ENCODE results near the gene KLHDC8A. TPM values are rescaled to one million over a fixed set of nuclear protein-coding genes. Genes with fewer than 3 reads are reported as not detected.

Gene KLHDC8A
- total RNA-seq, 2 donors from 2014 or later = not detected

DNA sequence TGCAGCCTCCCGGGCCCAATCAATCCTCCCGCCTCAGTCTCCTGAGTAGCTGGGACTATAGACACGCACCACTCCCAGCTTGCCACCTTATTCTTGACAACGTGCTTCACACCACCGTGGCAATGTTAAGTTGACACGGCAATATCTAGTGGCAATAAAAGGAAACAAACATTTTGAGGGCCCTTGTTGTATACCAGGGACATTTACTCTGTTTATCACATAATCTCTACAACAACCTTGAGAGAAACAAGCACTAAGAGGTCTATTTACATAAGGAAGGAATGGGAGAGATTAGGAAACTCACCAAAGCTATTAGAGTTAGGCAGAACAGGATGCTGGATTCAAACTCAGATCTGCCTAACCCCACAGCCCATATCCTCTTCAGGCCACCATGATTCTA lies 3.1 kb downstream of the KLHDC8A start:
- DNase-seq (ENCODE audit: low spot score in 2 of 2) (no peak), ATAC-seq (no peak)
- Mint-ChIP-seq H3K36me3 (no peaks in the 10 kb centered on the region), H3K27ac (no peak overlapping the region), H3K9me3 (no peaks in the 10 kb centered on the region)

DNA sequence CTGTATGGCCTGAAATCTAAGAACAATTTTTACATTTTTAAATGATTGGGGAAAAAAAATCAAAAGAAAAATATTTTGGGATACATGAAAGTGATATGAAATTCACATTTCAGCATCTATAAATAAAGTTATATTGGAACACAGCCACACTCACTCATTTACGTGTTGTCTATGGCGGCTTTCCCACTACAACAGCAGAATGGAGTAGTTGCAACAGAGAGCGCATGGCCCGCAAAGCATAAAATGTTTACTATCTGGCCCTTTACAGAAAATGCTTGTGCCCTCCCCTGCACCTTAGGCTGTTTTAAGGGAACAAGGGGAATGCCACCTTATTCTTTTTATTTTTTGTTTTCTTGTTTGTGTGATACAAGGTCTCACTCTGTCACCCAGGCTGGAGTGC lies 3.5 kb downstream of the KLHDC8A start:
- no peak overlapping the region for H3K27ac Mint-ChIP-seq
- H3K36me3 Mint-ChIP-seq = no peaks in the 10 kb centered on the region
- no peak for ATAC-seq
- no peaks in the 10 kb centered on the region for H3K9me3 Mint-ChIP-seq
- no peak for DNase-seq (ENCODE audit: low spot score in 2 of 2)

GRCh38 chr1:205351984-205352713 lies 4.6 kb downstream of the KLHDC8A start:
- DNase-seq (ENCODE audit: low spot score in 2 of 2) (no peak), ATAC-seq (no peak)
- H3K27ac Mint-ChIP-seq = no peak overlapping the region
- H3K36me3 Mint-ChIP-seq = no peaks in the 10 kb centered on the region
- H3K9me3 Mint-ChIP-seq = no peaks in the 10 kb centered on the region

DNA sequence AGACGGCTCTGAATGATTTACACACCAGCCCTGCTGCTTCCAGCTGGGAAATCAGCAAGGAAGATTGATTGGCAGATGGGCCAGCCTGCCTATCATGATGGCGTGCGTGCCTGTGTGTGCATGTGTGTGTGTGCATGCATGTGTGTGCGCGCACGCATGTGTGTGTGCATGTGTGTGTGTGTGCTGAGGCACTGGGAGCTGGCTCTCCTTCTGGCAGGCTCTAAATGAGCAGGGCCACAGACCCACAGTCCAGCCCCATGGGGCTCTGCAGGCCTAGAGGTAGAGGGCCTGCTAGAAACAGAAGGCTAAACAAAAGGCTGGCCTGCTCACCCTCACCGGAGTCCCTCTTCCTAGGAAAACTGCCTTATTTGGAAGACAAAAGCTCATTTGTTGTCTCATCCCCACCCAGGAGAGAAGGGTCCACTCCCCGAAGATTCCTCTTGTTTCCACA lies 6.0 kb downstream of the KLHDC8A start:
- Mint-ChIP-seq H3K36me3 (no peaks in the 10 kb centered on the region), H3K27ac (no peak overlapping the region), H3K9me3 (no peaks in the 10 kb centered on the region)
- ATAC-seq (no peak), DNase-seq (ENCODE audit: low spot score in 2 of 2) (no peak)

DNA sequence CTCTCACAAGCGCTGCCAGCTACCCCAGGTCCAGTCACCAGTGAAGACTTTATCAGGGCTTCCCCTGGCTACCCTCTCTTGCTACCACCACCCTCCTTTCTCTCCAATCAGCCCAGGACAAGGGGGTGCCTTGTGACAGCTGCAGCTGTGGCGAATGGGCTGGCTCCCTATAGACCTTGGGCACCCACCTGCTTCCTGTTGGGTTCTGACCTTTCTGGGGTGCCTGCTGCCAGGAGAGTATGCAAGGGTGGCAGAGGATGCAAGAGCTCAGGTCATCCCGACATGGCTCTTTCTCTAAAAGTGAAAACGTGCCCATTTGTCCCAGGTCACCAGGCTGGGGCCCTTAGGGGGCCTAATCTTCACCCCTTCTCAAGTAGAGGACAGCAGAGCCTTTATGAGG lies 6.6 kb downstream of the KLHDC8A start:
- Mint-ChIP-seq H3K36me3 (no peaks in the 10 kb centered on the region), H3K27ac (no peak overlapping the region), H3K9me3 (no peaks in the 10 kb centered on the region)
- no peak for ATAC-seq
- no peak for DNase-seq (ENCODE audit: low spot score in 2 of 2)

GRCh38 chr1:205348554-205349487 lies 7.9 kb downstream of the KLHDC8A start:
- Mint-ChIP-seq H3K9me3 (no peaks in the 10 kb centered on the region), H3K27ac (no peak overlapping the region), H3K36me3 (no peaks in the 10 kb centered on the region)
- ATAC-seq = no peak
- no peak for DNase-seq (ENCODE audit: low spot score in 2 of 2)

DNA sequence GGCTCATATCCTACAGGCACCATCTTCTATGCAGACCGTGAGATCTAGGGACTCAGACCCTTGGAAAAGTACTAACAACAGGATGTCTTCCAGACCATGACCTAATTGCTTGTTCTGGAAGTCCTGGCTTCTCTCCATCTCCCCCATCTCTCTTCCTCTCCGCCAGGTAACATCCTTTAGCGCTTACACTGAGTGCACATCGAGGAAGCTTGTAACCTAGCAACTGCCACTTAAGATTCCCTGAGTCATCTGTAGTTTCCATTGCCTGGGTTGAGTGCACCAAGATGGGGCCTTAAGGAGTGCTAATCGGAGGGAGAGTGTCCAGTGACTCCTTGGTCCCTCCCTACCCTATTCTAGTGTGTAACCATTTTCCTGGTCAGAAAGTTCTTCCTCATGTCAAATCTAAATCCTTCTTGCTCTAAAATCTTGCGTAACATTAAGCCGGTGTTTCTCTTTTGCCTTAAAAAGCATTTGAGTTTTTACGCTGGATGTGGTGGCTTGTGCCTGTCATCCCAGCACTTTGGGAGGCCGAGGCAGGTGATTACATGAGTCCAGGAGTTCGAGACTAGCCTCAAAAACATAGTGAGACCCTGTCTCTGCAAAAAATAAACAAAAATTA lies 9.7 kb downstream of the KLHDC8A start:
- no peak for DNase-seq (ENCODE audit: low spot score in 2 of 2)
- Mint-ChIP-seq H3K36me3 (no peaks in the 10 kb centered on the region), H3K27ac (no peak overlapping the region), H3K9me3 (no peaks in the 10 kb centered on the region)
- ATAC-seq = peak in 1 of 2 donors; percentile 40

DNA sequence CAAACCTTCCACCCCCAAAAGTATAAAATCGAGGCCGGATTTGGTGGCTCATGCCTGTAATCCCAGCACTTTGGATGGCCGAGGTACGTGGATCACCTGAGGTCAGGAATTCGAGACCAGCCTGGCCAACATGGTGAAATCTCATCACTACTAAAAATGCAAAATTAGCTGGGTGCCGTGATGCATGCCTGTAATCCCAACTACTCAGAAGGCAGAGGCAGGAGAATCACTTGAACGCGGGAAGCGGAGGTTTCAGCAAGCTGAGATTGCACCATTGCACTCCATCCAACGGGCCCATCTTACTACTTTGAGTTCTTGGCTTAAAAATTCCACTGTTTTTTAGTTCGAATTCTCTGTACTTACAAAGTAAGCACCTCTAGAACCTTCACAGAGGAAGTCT lies 11.0 kb downstream of the KLHDC8A start:
- DNase-seq (ENCODE audit: low spot score in 2 of 2) = no peak
- no peak for ATAC-seq
- Mint-ChIP-seq H3K27ac (no peak overlapping the region), H3K9me3 (no peaks in the 10 kb centered on the region), H3K36me3 (no peaks in the 10 kb centered on the region)

DNA sequence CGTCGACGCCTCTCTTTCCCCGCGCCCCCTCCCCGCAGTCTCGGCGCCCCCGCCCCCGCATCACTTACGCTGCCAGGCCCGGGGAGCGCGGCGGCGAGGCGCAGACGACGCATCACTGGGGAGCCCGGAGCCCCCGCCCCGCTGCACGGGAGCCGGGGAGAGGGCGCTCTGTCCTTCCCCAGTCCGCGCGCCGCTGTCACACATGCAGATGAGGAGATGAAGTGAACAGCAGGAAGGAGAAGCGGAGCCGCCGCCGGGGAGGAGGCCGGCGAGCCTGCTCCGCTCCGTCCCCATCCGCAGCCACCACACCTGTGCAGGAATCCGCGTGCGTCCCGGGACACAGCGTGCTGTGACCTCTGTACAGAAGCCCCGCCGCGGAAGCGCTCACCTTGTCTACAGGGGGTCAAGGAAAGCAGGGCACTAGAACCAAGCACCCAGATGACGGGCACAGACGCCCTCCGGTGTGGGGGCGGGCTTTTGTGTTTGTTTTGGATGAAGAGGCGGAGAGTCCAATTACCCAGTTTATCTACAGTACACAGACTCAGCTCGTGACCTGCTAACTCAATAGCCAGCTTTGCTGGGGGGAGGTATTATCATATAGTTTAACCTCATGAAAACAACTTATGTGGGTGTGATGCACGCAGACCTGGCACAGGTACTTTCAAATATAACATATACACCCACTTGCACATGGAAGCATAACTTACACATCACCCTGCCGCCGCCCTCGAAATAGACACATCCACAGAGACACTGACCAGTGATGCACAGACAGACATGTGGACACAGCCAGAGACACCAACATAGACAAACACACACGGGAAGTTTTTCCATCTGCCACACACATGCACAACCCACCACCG lies 12.4 kb downstream of the KLHDC8A start:
- no peaks in the 10 kb centered on the region for H3K36me3 Mint-ChIP-seq
- DNase-seq (ENCODE audit: low spot score in 2 of 2) (peak; percentile 46 to 61), ATAC-seq (peak; percentile 78 to 83)
- no peaks in the 10 kb centered on the region for H3K9me3 Mint-ChIP-seq
- H3K27ac Mint-ChIP-seq = no peak overlapping the region

- no peaks in the 10 kb centered on the region for H3K9me3 Mint-ChIP-seq
- no peak for DNase-seq (ENCODE audit: low spot score in 2 of 2)
- H3K27ac Mint-ChIP-seq = no peak overlapping the region
Observed at GRCh38 chr1:205343431-205344065, 13.2 kb downstream of the KLHDC8A start.

DNA sequence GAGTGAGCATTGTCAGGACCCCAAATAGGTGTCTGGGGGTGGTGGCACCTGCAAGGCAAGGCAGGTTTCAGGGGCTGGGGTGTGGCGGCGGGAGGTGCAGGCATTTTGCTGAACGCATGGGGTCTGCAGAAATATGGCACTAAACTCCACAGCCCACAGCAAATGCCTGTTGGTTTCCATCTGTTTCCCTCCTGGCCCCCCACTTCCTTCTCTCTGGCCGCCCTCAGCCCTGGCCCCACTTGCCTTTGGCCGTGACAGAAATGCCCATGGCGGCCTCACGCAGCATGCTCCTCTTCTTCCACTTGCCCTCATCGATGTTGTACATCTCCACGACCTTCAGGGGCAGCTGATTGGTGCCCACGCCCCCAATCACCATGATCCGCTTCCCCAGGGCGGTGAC lies 13.7 kb downstream of the KLHDC8A start:
- DNase-seq (ENCODE audit: low spot score in 2 of 2) = no peak

More at GRCh38 chr1:205343431-205344065, 13.2 kb downstream of the KLHDC8A start:
- peak; percentile 10 to 27 for ATAC-seq
- H3K36me3 Mint-ChIP-seq = no peaks in the 10 kb centered on the region

GRCh38 chr1:205340676-205341075 lies 16.0 kb downstream of the KLHDC8A start:
- DNase-seq (ENCODE audit: low spot score in 2 of 2) (no peak), ATAC-seq (no peak)
- Mint-ChIP-seq H3K27ac (no peak overlapping the region), H3K9me3 (no peaks in the 10 kb centered on the region), H3K36me3 (no peaks in the 10 kb centered on the region)

More for the DNA sequence above, 13.7 kb downstream of the KLHDC8A start:
- no peaks in the 10 kb centered on the region for H3K36me3 Mint-ChIP-seq
- H3K27ac Mint-ChIP-seq = no peak overlapping the region
- no peaks in the 10 kb centered on the region for H3K9me3 Mint-ChIP-seq
- ATAC-seq = no peak

DNA sequence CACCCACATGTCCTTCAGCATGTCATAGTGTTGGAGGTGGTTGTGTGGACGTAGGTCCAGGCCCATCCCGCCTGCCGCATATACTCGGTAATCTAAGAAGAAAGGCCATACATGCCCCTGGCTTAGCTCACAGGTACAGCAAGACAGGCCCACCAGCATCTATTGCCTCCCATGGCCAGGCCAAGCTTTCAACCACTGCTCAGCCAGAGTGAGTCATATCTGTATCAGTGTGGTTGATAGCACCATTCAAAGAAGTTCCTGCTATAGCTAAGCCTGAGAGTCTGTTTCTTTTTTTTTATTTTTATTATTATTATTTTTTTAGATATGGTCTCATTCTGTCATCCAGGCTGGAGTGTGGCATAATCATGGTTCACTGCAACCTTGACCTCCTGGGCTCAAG lies 17.0 kb downstream of the KLHDC8A start:
- H3K9me3 Mint-ChIP-seq = no peaks in the 10 kb centered on the region
- peak; percentile 63 to 65 for ATAC-seq
- H3K36me3 Mint-ChIP-seq = no peaks in the 10 kb centered on the region
- DNase-seq (ENCODE audit: low spot score in 2 of 2) = no peak
- H3K27ac Mint-ChIP-seq = no peak overlapping the region

- no peak overlapping the region for H3K27ac Mint-ChIP-seq
- ATAC-seq = no peak
- no peaks in the 10 kb centered on the region for H3K9me3 Mint-ChIP-seq
- H3K36me3 Mint-ChIP-seq = no peaks in the 10 kb centered on the region
- no peak for DNase-seq (ENCODE audit: low spot score in 2 of 2)
Observed at GRCh38 chr1:205339197-205339702, 17.5 kb downstream of the KLHDC8A start.

DNA sequence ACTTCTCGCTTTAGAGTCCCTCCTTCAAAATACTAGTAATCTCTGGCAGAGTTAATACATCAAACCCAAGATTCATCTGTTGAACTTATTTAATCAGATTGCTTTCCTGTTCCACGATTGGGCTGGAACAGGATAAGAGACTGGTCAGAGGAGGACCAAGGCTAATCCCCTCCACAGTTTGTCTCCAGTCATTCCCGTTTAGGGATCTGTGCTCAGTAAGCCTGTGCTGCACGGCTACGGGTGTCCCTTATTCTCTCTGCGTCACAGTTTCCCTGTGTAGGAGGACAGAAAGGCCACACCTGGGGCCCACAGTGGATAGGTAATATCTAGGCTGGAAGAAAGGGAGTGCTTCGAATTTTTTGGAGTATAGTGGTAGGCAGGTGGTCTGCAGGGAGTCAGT lies 18.7 kb downstream of the KLHDC8A start:
- ATAC-seq = no peak
- Mint-ChIP-seq H3K9me3 (no peaks in the 10 kb centered on the region), H3K36me3 (no peaks in the 10 kb centered on the region), H3K27ac (no peak overlapping the region)
- DNase-seq (ENCODE audit: low spot score in 2 of 2) = no peak

- DNase-seq (ENCODE audit: low spot score in 2 of 2) = no peak
- no peaks in the 10 kb centered on the region for H3K36me3 Mint-ChIP-seq
- no peak overlapping the region for H3K27ac Mint-ChIP-seq
- no peaks in the 10 kb centered on the region for H3K9me3 Mint-ChIP-seq
- no peak for ATAC-seq
Observed at GRCh38 chr1:205337481-205337880, 19.2 kb downstream of the KLHDC8A start.
